ENCODE data around the gene FILIP1L. TPM values are rescaled to one million over a fixed set of nuclear protein-coding genes. Genes with fewer than 3 reads are reported as not detected.
A peak's percentile ranks its signal among the peaks of the same experiment; 100 is the strongest.

The FILIP1L gene
- total and polyA plus RNA-seq, 2 of the 4 experiments (the other 2 are of a cell fraction): 11.5 to 19.9 TPM

DNA sequence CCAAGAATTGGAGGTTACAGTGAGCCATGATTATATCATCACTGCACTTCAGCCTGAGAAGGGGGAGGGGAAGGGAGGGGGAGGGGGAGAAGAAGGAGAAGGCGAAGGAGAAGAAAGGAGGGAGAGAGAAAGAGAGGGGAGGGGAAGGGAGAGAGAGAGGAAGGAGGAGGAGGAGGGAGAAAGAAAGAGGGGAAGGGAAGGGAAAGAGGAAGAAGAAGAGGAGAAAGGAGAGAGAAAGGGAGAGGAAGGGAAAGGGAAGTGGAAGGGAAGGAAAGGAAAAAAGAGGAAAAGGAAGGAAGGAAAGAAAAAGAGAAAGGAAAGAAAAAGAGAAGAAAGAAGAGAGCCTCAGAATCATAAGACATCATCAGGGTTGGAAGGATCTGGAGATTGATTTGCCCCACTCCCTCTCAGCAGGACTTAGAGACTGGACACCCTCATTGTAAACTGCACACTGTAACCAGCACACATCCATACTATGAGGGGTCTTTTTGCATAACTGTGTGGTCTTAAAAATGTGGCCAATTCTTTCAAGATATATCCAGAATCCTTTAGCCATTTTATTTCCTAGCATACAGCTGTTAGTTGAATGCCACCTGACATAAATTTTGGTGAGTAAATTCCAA is 165.7 kb downstream of the FILIP1L start (continued):
- no peak for TF ChIP-seq ELK1 (IDR thresholded peaks at IDR 0.05; ENCODE audit: borderline replicate concordance, low read depth, low read length)
- no peak for TF ChIP-seq RFX5 (IDR thresholded peaks at IDR 0.05; ENCODE audit: low read depth, low read length)
- TF ChIP-seq RAD21 (IDR thresholded peaks at IDR 0.05; ENCODE audit: low read length): no peak
- no peak for TF ChIP-seq MAFK (IDR thresholded peaks at IDR 0.05; ENCODE audit: low read depth, low read length)

GRCh38 chr3:99947356-99947755 is 166.9 kb downstream of the FILIP1L start:
- Histone ChIP-seq H2AFZ (replicated peaks; ENCODE audit: low read length, poor library complexity) (no peak overlapping the region), H3K9me3 (ENCODE audit: control insufficient read depth, insufficient read depth, low read length) (no peaks in the 10 kb centered on the region), H3K4me2 (ENCODE audit: low read depth, low read length) (no peak overlapping the region), H3K4me1 (ENCODE audit: control insufficient read depth, insufficient read depth, low read length) (peaks cover 20% of the 10 kb centered on the region), H3K9ac (ENCODE audit: low read depth, low read length) (no peak overlapping the region), H2AK9ac (replicated peaks; ENCODE audit: low read depth, low read length, poor library complexity) (no peak overlapping the region), H4K8ac (ENCODE audit: low read depth in 2 of 2, low read length in 2 of 2) (no peak overlapping the region), H3K27ac (ENCODE audit: insufficient read depth, low read length) (no peak overlapping the region), H4K5ac (ENCODE audit: low read depth, low read length) (no peak overlapping the region), H3K56ac (ENCODE audit: extremely low read depth, insufficient read depth, low read length) (no peak overlapping the region), H2BK20ac (ENCODE audit: low read depth, low read length) (no peak overlapping the region), H3K79me1 (ENCODE audit: low read depth in 1 of 2, low read length in 2 of 2) (peaks cover 4 to 26% of the 10 kb centered on the region in 2 experiments; a peak in 3 of 4 replicates), H4K91ac (ENCODE audit: insufficient read depth, low read depth, low read length) (no peak overlapping the region), H2BK5ac (ENCODE audit: low read depth, low read length, poor library complexity, severe bottlenecking) (no peak overlapping the region), H3K36me3 (ENCODE audit: control insufficient read depth, insufficient read depth, low read length) (no peaks in the 10 kb centered on the region), H3K23ac (ENCODE audit: low read depth, low read length) (no peak overlapping the region), H3K4me3 (ENCODE audit: insufficient read depth, low read depth, low read length) (no peak overlapping the region), H2AK5ac (ENCODE audit: low read depth, low read length) (no peak overlapping the region), H2BK120ac (ENCODE audit: low read depth, low read length) (no peak overlapping the region), H3K14ac (replicated peaks; ENCODE audit: low read depth, low read length) (no peak overlapping the region), H3K27me3 (ENCODE audit: control insufficient read depth, insufficient read depth, low read length) (no peaks in the 10 kb centered on the region), H3K4ac (ENCODE audit: low read depth, low read length) (peak overlapping the region; percentile 29; the same call in 1 of the 2 replicates), H3K9me1 (ENCODE audit: insufficient read depth, low read length) (peaks cover 22% of the 10 kb centered on the region), H4K20me1 (ENCODE audit: insufficient read depth, low read length) (no peaks in the 10 kb centered on the region), H2BK15ac (ENCODE audit: low read depth, low read length) (no peak overlapping the region), H3K18ac (ENCODE audit: low read depth, low read length) (no peak overlapping the region)
- dilution Hi-C loops (cut with HindIII; ENCODE audit: low sequenced_read_pairs, unreplicated experiment): no loop called here
- in situ Hi-C loops (cut with MboI; ENCODE audit: low sequenced_read_pairs): no loop called here
- no peak for ATAC-seq (ENCODE audit: low read depth)
- BruUV-seq (replicated peaks): no TSS peak
- ChIA-PET POLR2A (ENCODE audit: unreplicated experiment) (no interaction called here), CTCF (interaction anchor here (0.8 kb wide), 1 partner anchor 20 kb away, joined by 10 read pairs; no protein-coding TSS in a partner anchor)
- intact Hi-C loops (cut with micrococcal nuclease): no loop called here
- no CpG with 5 or more reads among the region's 3 CpGs for WGBS, 2 experiments (ENCODE audit: extremely low coverage in 2 of 2, insufficient read length in 1 of 2)
- no peak for DNase-seq
- TF ChIP-seq RAD21 (IDR thresholded peaks at IDR 0.05; ENCODE audit: low read length) (no peak), CHD1 (IDR thresholded peaks at IDR 0.05; ENCODE audit: low read depth, low read length) (no peak), POLR2A (IDR thresholded peaks at IDR 0.05; ENCODE audit: low read depth, low read length) (no peak), RFX5 (IDR thresholded peaks at IDR 0.05; ENCODE audit: low read depth, low read length) (no peak), CTCF (conservative IDR thresholded peaks at IDR 0.05; ENCODE audit: low read depth, low read length) (no peak), MXI1 (IDR thresholded peaks at IDR 0.05; ENCODE audit: borderline replicate concordance, low read depth, low read length) (no peak), CEBPB (IDR thresholded peaks at IDR 0.05; ENCODE audit: low read depth, low read length) (no peak), RCOR1 (IDR thresholded peaks at IDR 0.05; ENCODE audit: insufficient replicate concordance, low read length) (no peak), NFE2L2 (IDR thresholded peaks at IDR 0.05; ENCODE audit: low read depth, low read length) (no peak), ELK1 (IDR thresholded peaks at IDR 0.05; ENCODE audit: borderline replicate concordance, low read depth, low read length) (no peak), FOS (IDR thresholded peaks at IDR 0.05; ENCODE audit: low read depth, low read length) (no peak), MAFK (IDR thresholded peaks at IDR 0.05; ENCODE audit: low read depth, low read length) (no peak)

All from IMR-90 (cell line).